Endothelial cell of hepatic sinusoid (primary cell): ENCODE results near the gene WDR31.

Experiments used
- in situ Hi-C: cut with HindIII; loops from 2 replicates; pipeline ENCODE4 v1.10.0; 2017; ENCODE audit warnings: low sequenced_read_pairs

WDR31 gene

DNA sequence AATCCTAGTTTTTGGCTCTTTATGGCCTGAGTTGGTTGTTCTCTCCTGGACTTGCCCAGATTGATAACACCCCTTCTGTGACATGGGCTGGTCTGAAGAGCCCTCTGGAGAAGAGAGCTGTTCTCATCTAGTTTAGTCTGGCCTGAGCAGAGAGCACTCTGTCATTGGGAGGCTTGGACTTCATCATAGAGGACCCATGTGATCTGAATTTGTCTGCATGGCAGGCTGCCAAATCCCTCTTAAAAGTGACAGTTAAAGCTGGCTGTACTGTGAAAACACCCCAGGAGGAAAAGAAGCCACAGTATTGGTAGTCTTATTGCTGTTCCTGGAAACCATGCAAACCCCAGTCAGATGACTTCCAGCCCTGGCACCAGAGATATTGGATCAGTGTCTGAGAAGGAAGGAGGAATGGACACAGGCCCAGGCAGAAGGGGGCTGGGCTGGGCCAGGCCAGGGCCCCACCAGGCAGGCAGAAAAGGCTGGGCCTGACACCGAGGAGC is 3.7 kb upstream of the WDR31 start:
- in situ Hi-C loops = no loop called here

- in situ Hi-C loops = no loop called here
These were observed 1.8 kb upstream of the WDR31 start for GRCh38 chr9:113341712-113342410.

- in situ Hi-C loops = loop anchor here (5.0 kb wide), 1 partner anchor 35 kb away; the partner anchor contains the start of gene RNF183
These were observed 2.4 kb downstream of the WDR31 start for GRCh38 chr9:113337714-113338113.

- in situ Hi-C loops = loop anchor here (5.0 kb wide), 1 partner anchor 49 kb away; no protein-coding TSS in a partner anchor
These were observed 8.3 kb downstream of the WDR31 start for GRCh38 chr9:113331780-113332179.

DNA sequence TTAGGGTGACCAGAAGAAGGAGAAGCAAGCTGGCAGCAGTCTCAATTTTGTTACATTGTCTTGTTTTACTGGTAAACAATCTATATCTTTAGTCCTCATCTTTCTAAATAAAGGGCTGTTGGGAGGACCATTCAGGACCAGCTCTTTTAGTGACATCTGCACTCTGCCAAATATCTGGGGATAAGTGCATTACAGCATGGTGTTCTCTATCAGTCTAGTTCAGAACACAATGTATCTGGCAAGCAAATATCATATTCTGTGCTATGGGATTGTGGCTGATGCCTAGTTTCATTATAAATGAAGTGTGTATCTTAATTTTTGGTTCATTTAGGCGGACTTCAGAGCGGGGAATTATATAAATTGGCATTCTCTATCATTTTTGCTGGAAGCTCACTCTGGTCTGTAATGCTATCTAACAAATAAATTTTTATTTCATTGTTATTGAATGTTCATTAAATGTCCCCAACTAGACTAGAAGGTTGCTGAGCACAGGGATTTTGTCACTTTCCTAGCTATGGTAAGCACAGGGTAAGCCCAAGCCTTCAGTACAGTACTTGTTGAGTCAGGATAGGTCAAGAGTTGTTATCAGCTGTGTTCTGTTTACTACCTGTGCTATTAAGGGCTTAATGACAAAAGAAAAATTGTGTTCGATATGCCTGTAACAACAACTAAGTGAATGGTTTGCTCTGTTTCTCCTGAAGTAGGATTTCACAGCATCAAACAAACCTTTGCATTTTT is 11.9 kb downstream of the WDR31 start:
- in situ Hi-C loops = no loop called here

- in situ Hi-C loops = no loop called here
These were observed 13.8 kb downstream of the WDR31 start for GRCh38 chr9:113326230-113326629.

- in situ Hi-C loops = no loop called here
These were observed 17.4 kb downstream of the WDR31 start for GRCh38 chr9:113322671-113323070.

DNA sequence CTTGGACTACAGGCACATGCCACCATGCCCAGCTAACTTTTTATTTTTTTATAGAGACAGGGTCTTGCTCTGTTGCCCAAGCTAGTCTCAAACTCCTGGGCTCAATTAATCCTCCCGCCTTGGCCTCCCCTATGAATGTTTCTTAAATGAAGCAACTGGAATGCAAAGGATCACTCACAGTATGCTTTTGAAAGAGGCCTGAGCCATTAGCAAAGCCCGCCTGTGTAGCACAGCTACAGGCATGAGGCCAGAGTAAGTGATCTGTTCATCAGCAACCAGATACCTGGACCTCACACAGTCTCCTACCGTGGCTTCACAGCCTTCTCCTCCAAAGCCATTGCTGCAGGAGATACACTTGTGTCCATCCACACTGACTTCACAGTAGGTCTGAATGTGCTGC is 20.0 kb downstream of the WDR31 start:
- in situ Hi-C loops = no loop called here

- in situ Hi-C loops = no loop called here
These were observed 21.0 kb downstream of the WDR31 start for GRCh38 chr9:113319054-113319453.

DNA sequence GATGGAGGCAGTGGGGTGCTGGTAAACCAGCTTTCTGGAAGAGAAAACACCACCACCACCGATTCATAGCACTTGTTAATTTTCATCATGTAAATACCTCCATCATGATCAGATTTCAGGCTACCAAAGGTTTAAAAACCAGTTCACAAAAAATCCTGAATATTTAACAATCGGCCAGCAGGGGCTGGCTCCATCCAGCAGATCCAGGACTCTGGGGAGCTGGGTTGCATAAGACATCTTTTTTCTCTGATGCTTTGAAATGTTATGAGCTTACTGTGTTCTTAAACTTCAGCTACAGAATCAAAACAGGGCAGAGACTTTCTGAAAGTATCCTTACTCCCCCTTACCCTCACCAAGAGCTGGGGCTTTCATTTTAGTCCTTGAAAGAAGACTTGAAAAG is 22.3 kb downstream of the WDR31 start:
- in situ Hi-C loops = no loop called here

DNA sequence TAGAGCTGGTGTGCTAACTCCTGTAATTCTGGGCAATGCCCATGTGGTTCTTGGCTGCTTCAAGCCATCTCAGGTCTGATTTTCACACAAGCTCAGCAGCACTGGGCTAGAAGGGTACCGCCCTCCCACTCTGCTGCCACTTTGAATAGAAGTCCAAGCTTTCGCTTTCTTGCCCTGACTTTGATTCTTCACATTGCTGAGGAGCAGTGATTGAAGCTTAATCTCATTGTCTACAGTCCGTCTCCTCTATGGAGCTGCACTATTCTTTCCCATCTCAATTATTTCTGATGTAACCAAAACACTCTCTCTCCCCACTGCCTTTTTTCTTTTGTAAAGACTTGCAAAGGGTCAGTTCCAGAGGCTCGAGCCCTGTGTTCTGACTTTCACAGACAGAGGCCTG is 24.0 kb downstream of the WDR31 start:
- in situ Hi-C loops = no loop called here

DNA sequence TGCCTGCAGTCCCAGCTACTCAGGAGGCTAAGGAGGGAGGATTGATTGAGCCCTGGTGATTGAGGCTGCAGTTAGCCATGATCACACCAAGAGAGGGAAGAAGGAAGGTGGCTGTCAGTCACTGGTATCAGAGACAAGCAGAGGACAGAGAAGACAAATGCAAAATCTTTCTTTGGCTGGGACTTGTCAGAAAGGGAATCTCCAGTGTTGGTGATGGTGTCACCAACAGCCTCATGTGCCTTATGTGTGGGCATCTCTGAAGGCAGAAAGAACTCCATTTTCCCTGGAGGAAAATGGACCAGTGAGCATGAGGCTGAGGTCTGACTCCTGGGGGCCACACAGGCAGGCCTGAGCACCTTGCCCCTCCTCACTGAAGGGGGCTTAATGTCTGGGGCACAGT is 24.8 kb downstream of the WDR31 start:
- in situ Hi-C loops = no loop called here

DNA sequence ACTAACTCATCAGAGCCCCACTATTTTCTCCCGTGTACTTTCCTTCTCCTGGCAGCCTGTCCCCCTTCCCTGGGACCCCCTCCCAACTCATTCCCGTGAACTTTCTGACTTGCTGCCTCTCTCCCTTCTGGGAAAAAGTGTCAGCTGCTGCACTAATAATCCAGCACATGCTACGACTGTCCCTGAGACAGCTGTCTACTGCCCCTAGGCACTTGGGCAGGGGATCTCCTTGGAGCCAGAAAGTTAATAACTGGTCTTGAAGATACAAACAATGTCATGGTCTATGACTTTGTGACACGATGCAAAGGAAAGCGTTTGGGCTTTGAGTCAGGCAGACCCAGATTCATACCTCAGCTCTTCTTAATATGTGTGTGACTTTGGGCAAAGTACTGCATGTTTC is 26.8 kb downstream of the WDR31 start:
- in situ Hi-C loops = no loop called here

DNA sequence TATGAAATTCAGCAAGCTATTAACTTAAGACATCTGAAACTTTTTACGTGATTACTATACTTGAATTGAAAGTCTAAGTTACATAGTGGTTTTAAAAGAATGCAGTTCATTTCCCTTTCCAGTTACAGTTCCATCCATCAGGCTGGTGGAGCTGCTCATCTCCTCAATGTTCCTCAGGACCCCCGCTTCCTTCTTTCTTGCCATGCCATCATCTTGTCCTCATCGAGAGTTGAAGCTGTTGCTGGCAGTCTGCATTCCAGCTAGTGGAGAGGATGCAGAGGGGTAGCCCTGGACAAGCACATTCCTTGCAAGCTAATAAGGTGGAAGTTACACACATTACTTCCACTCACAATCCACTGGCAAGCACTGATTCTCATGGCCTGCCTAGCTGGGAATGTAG is 28.1 kb downstream of the WDR31 start:
- in situ Hi-C loops = no loop called here

DNA sequence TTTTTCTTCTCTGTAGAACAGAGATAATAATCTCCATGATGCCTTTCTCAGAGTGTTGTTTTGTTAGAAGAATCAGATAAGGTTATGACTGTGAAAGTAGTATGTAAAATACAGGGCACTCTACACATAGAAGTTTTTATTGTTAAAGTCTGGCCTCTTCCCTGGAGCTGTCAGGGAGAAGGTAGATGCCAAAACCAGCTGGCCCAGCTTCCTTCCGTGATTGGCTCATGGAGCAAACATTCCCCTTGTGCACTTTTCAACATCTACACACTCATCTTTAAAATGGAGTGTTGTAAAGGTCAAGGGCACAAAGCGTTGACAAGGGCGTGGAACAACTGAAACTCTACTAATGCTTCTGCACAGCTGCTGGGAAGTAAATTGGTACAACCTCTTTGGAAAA is 29.5 kb downstream of the WDR31 start:
- in situ Hi-C loops = no loop called here

DNA sequence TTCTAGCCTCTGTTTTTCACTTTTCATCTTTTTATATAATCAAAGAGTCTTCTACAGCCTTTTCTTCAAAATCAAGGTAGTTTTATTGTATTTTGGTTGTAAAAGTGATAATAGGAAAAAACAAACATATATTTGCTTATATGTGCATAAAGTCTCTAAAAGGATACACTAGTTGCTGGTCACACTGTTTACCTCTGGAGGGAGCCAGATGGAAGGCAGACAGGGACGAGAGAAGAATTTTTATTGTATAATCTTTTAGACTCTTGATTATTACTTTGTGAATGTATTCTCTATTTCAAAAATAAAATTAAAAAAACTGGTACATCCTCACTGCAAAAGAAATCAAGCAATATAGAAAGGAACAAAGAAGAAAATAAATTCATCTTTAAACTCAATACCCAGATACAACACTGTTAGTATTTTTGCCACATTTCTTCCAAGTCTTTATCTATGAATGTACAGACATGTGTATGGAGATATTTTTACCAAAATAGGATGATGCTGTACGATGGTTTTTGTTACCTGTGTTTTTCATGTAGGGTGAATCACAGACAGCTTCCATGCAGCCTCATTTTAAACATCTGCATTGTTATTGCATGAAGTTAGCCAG is 30.8 kb downstream of the WDR31 start:
- in situ Hi-C loops = no loop called here

DNA sequence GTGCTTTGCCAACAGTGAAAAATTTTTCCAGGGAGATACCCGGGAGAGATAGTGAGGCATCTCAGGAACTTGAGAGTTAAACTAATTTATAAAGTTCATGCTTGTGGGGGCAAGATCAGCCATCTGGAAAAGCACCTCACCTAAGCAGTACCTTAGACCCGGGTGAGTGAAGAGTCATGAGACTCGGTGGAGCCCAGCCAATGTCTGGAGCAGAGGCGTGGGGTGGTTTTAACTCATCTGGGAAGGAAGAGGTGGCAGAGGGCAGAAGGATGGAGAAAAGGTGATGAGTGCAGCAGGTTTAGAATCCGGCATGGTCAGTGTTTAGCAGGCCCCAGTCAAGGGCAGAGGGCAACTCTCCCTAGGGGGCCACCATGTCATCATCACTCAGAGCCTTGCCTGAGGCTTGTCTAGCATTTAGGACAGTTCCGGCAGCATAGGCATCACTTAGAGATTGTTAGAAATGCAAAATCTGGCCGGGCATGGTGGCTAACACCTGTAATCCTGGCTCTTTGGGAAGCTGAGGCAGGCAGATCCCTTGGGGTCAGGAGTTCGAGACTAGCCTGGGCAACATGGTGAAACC is 32.6 kb downstream of the WDR31 start:
- in situ Hi-C loops = no loop called here

- in situ Hi-C loops = no loop called here
These were observed 33.5 kb downstream of the WDR31 start for GRCh38 chr9:113306566-113306965.

GRCh38 chr9:113302792-113303418 is 37.2 kb downstream of the WDR31 start, which contains the start of gene RNF183:
Gene RNF183 (minus strand): TSS chr9:113303376. CDS start chr9:113298184, 5,192 bp downstream.
- in situ Hi-C loops = loop anchor here (5.0 kb wide), 1 partner anchor 34 kb away; no protein-coding TSS in a partner anchor

DNA sequence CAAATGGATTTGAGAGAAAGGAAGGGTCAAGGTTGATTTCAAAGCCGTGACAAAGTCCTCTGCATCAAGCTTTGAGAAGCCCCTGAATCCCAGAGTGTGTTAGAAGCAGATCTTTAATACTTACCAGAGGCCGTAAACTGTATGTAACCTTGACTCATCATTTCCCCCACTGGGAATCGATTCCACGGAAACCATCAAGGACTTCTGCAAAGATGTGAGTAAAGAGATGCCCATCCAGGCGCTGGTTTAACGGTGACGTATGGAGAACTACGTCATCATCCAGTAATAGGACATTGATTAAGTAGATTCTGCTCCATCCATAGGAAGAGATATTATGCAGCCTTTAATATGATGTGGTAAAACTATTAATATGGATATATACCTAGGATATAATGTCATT is 38.5 kb downstream of the WDR31 start:
- in situ Hi-C loops = loop anchor here (5.0 kb wide), 1 partner anchor 36 kb away; no protein-coding TSS in a partner anchor
